ENCODE results near the gene AOPEP. TPM values are rescaled to one million over a fixed set of nuclear protein-coding genes. Genes with fewer than 3 reads are reported as not detected.

The AOPEP gene
- total and polyA plus RNA-seq, 9 of the 15 experiments (the other 6 are each of a cell fraction or from before 2014, with no cell fraction given) = 4.5 to 19.3 (median 13.5) TPM

DNA sequence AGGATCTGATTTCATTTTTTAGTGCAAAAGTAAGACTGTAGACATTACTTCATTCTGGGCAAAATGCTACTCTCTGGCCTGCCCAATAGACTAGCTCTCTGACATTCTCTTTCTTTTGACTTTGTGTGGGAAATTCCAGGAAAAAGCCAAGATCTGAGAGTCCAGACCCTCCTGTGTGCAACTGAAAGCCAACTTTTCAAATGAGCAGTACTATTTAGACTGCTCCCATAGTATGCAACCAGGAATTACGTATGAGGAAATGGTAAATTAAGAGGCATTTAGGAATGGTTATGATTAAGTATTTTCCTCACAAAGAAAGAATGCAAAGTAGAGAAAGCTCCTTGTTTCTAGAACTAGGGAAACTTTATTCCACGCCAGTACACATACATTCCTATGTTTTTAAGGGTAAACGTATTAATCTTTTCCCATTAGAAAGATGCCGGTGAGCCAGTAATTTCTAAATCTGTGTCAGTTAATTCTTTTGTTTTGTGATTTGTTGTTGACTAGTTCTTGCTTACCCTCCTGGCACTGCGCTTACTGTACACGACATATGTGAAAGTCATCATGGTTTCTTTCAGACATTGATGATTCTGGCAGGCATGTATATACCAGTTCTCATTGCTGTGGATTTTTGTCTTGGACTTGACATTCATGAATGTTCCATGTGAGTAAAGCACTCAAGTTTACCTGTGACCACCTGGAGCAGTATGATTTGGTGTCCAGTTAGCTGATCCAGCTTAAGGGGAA, 56.0 kb downstream of the AOPEP start:
- FAIRE-seq (no peak), DNase-seq (ENCODE audit: extremely low read depth in 1 of 4, low spot score in 3 of 4) (no peak), ATAC-seq (no peak; the same call in 2 of the 3 replicates)
- H3K4me1 ChIP-seq (replicated peaks in 1 of 2; ENCODE audit: control insufficient read depth in 2 of 2, insufficient read depth in 2 of 2, low read length in 2 of 2) = peaks cover 0 to 5% of the 10 kb centered on the region in 2 experiments; a peak in 1 of 5 replicates
- intact Hi-C loops (cut with micrococcal nuclease) = loop anchor here (1.0 to 10.0 kb wide), 5 partner anchors 102 to 482 kb away; no protein-coding TSS in a partner anchor
- TF ChIP-seq PHF20 (IDR thresholded peaks at IDR 0.05; ENCODE audit: partially characterized antibody) (no peak), ZNF398 (CRISPR knock-in tag; IDR thresholded peaks at IDR 0.05) (no peak), WHSC1 (IDR thresholded peaks at IDR 0.05; ENCODE audit: low read length) (no peak), HMBOX1 (IDR thresholded peaks at IDR 0.05) (no peak), MYC (IDR thresholded peaks at IDR 0.05; ENCODE audit: low read depth, low read length) (no peak), MYC (CRISPR knock-in tag; IDR thresholded peaks at IDR 0.05; ENCODE audit: borderline replicate concordance, low read depth) (no peak), POLR3A (IDR thresholded peaks at IDR 0.05; ENCODE audit: borderline replicate concordance, extremely low read depth, insufficient read depth, insufficient read length) (no peak), CBFA2T3 (IDR thresholded peaks at IDR 0.05) (no peak), ATF6 (CRISPR knock-in tag; IDR thresholded peaks at IDR 0.05) (no peak)
- TF ChIP-seq, protein P1, sequence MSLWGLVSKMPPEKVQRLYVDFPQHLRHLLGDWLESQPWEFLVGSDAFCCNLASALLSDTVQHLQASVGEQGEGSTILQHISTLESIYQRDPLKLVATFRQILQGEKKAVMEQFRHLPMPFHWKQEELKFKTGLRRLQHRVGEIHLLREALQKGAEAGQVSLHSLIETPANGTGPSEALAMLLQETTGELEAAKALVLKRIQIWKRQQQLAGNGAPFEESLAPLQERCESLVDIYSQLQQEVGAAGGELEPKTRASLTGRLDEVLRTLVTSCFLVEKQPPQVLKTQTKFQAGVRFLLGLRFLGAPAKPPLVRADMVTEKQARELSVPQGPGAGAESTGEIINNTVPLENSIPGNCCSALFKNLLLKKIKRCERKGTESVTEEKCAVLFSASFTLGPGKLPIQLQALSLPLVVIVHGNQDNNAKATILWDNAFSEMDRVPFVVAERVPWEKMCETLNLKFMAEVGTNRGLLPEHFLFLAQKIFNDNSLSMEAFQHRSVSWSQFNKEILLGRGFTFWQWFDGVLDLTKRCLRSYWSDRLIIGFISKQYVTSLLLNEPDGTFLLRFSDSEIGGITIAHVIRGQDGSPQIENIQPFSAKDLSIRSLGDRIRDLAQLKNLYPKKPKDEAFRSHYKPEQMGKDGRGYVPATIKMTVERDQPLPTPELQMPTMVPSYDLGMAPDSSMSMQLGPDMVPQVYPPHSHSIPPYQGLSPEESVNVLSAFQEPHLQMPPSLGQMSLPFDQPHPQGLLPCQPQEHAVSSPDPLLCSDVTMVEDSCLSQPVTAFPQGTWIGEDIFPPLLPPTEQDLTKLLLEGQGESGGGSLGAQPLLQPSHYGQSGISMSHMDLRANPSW (CRISPR knock-in tag; IDR thresholded peaks at IDR 0.05) = no peak
- H3K9me3 ChIP-seq (replicated peaks; ENCODE audit: control insufficient read depth, insufficient read depth, low read depth, low read length) = no peaks in the 10 kb centered on the region
- H3K9ac ChIP-seq (ENCODE audit: insufficient read depth in 1 of 2, low read depth in 2 of 2, low read length in 2 of 2) = no peak overlapping the region
- H3K4me2 ChIP-seq (ENCODE audit: insufficient read depth, low read length) = no peak overlapping the region
- no peaks in the 10 kb centered on the region for H3K79me2 ChIP-seq (ENCODE audit: control insufficient read depth, insufficient read depth, low read length)
- in situ Hi-C loops (cut with MboI) = loop anchor here (10.0 kb wide), 2 partner anchors 302 to 342 kb away; no protein-coding TSS in a partner anchor
- no peak overlapping the region for H2AFZ ChIP-seq (ENCODE audit: low read depth, low read length)
- no peak overlapping the region for H3K27ac ChIP-seq (ENCODE audit: extremely low read depth, low read depth, low read length)
- BruUV-seq (replicated peaks) = no TSS peak
- H3K27me3 ChIP-seq (ENCODE audit: control insufficient read depth in 2 of 2, insufficient read depth in 2 of 2, low read length in 2 of 2) = no peaks in the 10 kb centered on the region
- H3K4me3 ChIP-seq = no peak overlapping the region
- H3K36me3 ChIP-seq (ENCODE audit: control insufficient read depth, insufficient read depth, low read length) = no peaks in the 10 kb centered on the region; the same call in 2 of the 3 replicates
- WGBS (ENCODE audit: insufficient coverage, low coverage, missing lambda C conversion rate) = 50% methylated on average over 6 of the region's 6 CpGs
- no peaks in the 10 kb centered on the region for H4K20me1 ChIP-seq (replicated peaks; ENCODE audit: control insufficient read depth, insufficient read depth, low read length)
- ChIA-PET POLR2A (interaction anchor here (0.8 kb wide), 1 partner anchor 22 kb away, joined by 3 read pairs; no protein-coding TSS in a partner anchor), CTCF (ENCODE audit: low intra/inter-chr PET ratio) (interaction anchor here (0.6 to 2.3 kb wide), 6 partner anchors 103 to 349 kb away, joined by 3 to 14 read pairs (median 6); no protein-coding TSS in a partner anchor)
- H3K9me1 ChIP-seq (ENCODE audit: control insufficient read depth, insufficient read depth, low read length) = no peaks in the 10 kb centered on the region

Measured in K562 (cell line).